Activated naive CD4-positive, alpha-beta T cell treated with anti-CD3 and anti-CD28 coated beads for 36 hours (primary cell): ENCODE data around the gene MYO3A. TPM values are rescaled to one million over a fixed set of nuclear protein-coding genes. Genes with fewer than 3 reads are reported as not detected.
"Not testable (repeated sequence)": the region's sequence is repeated elsewhere in the genome, so short reads cannot be mapped to it uniquely, and the experiment has no call there.

ENCODE experiments used
- CTCF ChIA-PET: fragments of 350-600 bp; sonication (Branson Sonifier 250); formaldehyde crosslinking; loops from one replicate; lab custom pipeline; 2021; ENCODE audit warnings: antibody characterized with exemption; lab: Charles Lee
- DNase-seq: peaks from one replicate; pipeline ENCODE4 v3.0.0-alpha.2; 2020
- H3K27ac Mint-ChIP-seq: one replicate; pipeline ENCODE4 v1.8.0; 2021; ENCODE audit warnings: mild to moderate bottlenecking, mixed read lengths
- H3K27me3 Mint-ChIP-seq: one replicate; pipeline ENCODE4 v1.8.0; 2021; ENCODE audit warnings: low read depth, mixed read lengths
- H3K36me3 Mint-ChIP-seq: one replicate; pipeline ENCODE4 v1.8.0; 2021; ENCODE audit warnings: low read depth, mixed read lengths
- H3K4me1 Mint-ChIP-seq: one replicate; pipeline ENCODE4 v1.8.0; 2021; ENCODE audit warnings: low read depth, mixed read lengths
- H3K4me3 Mint-ChIP-seq: one replicate; pipeline ENCODE4 v1.8.0; 2021; ENCODE audit warnings: mild to moderate bottlenecking, moderate library complexity, mixed read lengths
- H3K9me3 Mint-ChIP-seq: one replicate; pipeline ENCODE4 v1.8.0; 2021; ENCODE audit warnings: mixed read lengths
- intact Hi-C: fragments of 100-400 bp; cut with micrococcal nuclease; formaldehyde crosslinking; loops from one replicate; pipeline ENCODE4 v1.15.1; 2023
- total RNA-seq, 2 experiments: library from RNA; stranded (reverse); gene quantifications; one replicate each; pipeline ENCODE4 v1.2.3, GENCODE V29; 2021

The MYO3A gene
- total RNA-seq, 2 experiments from 2014 or later, result not detected

GRCh38 chr10:26046073-26046700 lies 112.2 kb downstream of the MYO3A start:
- CTCF ChIA-PET, result interaction anchor here (0.7 kb wide), 1 partner anchor 288 kb away, joined by 8 read pairs; no protein-coding TSS in a partner anchor
- no peak for DNase-seq
- H3K36me3 Mint-ChIP-seq, result no peaks in the 10 kb centered on the region
- no peaks in the 10 kb centered on the region for H3K4me1 Mint-ChIP-seq
- peaks cover 2% of the 10 kb centered on the region for H3K9me3 Mint-ChIP-seq
- H3K27me3 Mint-ChIP-seq, result peaks cover 5% of the 10 kb centered on the region
- H3K4me3 Mint-ChIP-seq, result no peak overlapping the region
- no peak overlapping the region for H3K27ac Mint-ChIP-seq
- intact Hi-C loops, result no loop called here

GRCh38 chr10:26048756-26049155 lies 114.7 kb downstream of the MYO3A start:
- intact Hi-C loops, result no loop called here
- no peaks in the 10 kb centered on the region for H3K4me1 Mint-ChIP-seq
- H3K9me3 Mint-ChIP-seq, result no peaks in the 10 kb centered on the region
- H3K27me3 Mint-ChIP-seq, result peaks cover 7% of the 10 kb centered on the region
- no peak for DNase-seq
- CTCF ChIA-PET, result no interaction called here
- no peaks in the 10 kb centered on the region for H3K36me3 Mint-ChIP-seq
- H3K4me3 Mint-ChIP-seq, result no peak overlapping the region
- H3K27ac Mint-ChIP-seq, result no peak overlapping the region

GRCh38 chr10:26052326-26052725 lies 118.3 kb downstream of the MYO3A start:
- H3K36me3 Mint-ChIP-seq, result no peaks in the 10 kb centered on the region
- peaks cover 7% of the 10 kb centered on the region for H3K27me3 Mint-ChIP-seq
- no peak for DNase-seq
- H3K9me3 Mint-ChIP-seq, result no peaks in the 10 kb centered on the region
- intact Hi-C loops, result no loop called here
- H3K4me1 Mint-ChIP-seq, result no peaks in the 10 kb centered on the region
- no peak overlapping the region for H3K4me3 Mint-ChIP-seq
- CTCF ChIA-PET, result no interaction called here
- no peak overlapping the region for H3K27ac Mint-ChIP-seq

- H3K4me3 Mint-ChIP-seq, result no peak overlapping the region
- DNase-seq, result no peak
- H3K9me3 Mint-ChIP-seq, result no peaks in the 10 kb centered on the region
- CTCF ChIA-PET, result no interaction called here
- H3K27ac Mint-ChIP-seq, result no peak overlapping the region
- intact Hi-C loops, result no loop called here
- H3K27me3 Mint-ChIP-seq, result peaks cover 5% of the 10 kb centered on the region
- no peaks in the 10 kb centered on the region for H3K4me1 Mint-ChIP-seq
- H3K36me3 Mint-ChIP-seq, result no peaks in the 10 kb centered on the region
Measured at GRCh38 chr10:26057466-26057865, 123.4 kb downstream of the MYO3A start.

- Mint-ChIP-seq H3K27me3 (peaks cover 5% of the 10 kb centered on the region), H3K9me3 (no peaks in the 10 kb centered on the region), H3K27ac (no peak overlapping the region), H3K36me3 (no peaks in the 10 kb centered on the region), H3K4me3 (no peak overlapping the region), H3K4me1 (no peaks in the 10 kb centered on the region)
- CTCF ChIA-PET, result no interaction called here
- intact Hi-C loops, result no loop called here
- no peak for DNase-seq
Measured at GRCh38 chr10:26064106-26064505, 130.1 kb downstream of the MYO3A start.

- Mint-ChIP-seq H3K27me3 (no peaks in the 10 kb centered on the region), H3K4me3 (no peak overlapping the region), H3K4me1 (no peaks in the 10 kb centered on the region), H3K9me3 (no peaks in the 10 kb centered on the region), H3K27ac (no peak overlapping the region), H3K36me3 (no peaks in the 10 kb centered on the region)
- intact Hi-C loops, result no loop called here
- CTCF ChIA-PET, result no interaction called here
- DNase-seq, result no peak
Measured at GRCh38 chr10:26067680-26068079, 133.7 kb downstream of the MYO3A start.

- H3K36me3 Mint-ChIP-seq, H3K27ac Mint-ChIP-seq, H3K4me1 Mint-ChIP-seq, H3K9me3 Mint-ChIP-seq, CTCF ChIA-PET, H3K4me3 Mint-ChIP-seq, intact Hi-C loops, DNase-seq: not testable (repeated sequence)
- H3K27me3 Mint-ChIP-seq, result peaks cover 19% of the 10 kb centered on the region
Measured at GRCh38 chr10:26080971-26081370, 146.9 kb downstream of the MYO3A start.

- Mint-ChIP-seq H3K27ac (no peak overlapping the region), H3K4me1 (no peaks in the 10 kb centered on the region), H3K4me3 (no peak overlapping the region), H3K9me3 (no peaks in the 10 kb centered on the region), H3K36me3 (no peaks in the 10 kb centered on the region), H3K27me3 (peaks cover 24% of the 10 kb centered on the region)
- CTCF ChIA-PET, result no interaction called here
- DNase-seq, result no peak
- intact Hi-C loops, result no loop called here
Measured at GRCh38 chr10:26081459-26081858, 147.4 kb downstream of the MYO3A start.

GRCh38 chr10:26085549-26085948 lies 151.5 kb downstream of the MYO3A start:
- no peak overlapping the region for H3K4me3 Mint-ChIP-seq
- no peak overlapping the region for H3K27ac Mint-ChIP-seq
- no peaks in the 10 kb centered on the region for H3K4me1 Mint-ChIP-seq
- no peak for DNase-seq
- H3K36me3 Mint-ChIP-seq, result no peaks in the 10 kb centered on the region
- no peaks in the 10 kb centered on the region for H3K9me3 Mint-ChIP-seq
- peaks cover 22% of the 10 kb centered on the region for H3K27me3 Mint-ChIP-seq
- intact Hi-C loops, result no loop called here
- CTCF ChIA-PET, result no interaction called here

GRCh38 chr10:26087666-26088065 lies 153.6 kb downstream of the MYO3A start:
- H3K9me3 Mint-ChIP-seq, result no peaks in the 10 kb centered on the region
- CTCF ChIA-PET, result no interaction called here
- no peaks in the 10 kb centered on the region for H3K4me1 Mint-ChIP-seq
- intact Hi-C loops, result no loop called here
- no peak for DNase-seq
- peaks cover 14% of the 10 kb centered on the region for H3K27me3 Mint-ChIP-seq
- H3K4me3 Mint-ChIP-seq, result no peak overlapping the region
- H3K27ac Mint-ChIP-seq, result no peak overlapping the region
- no peaks in the 10 kb centered on the region for H3K36me3 Mint-ChIP-seq

GRCh38 chr10:26090026-26090425 lies 156.0 kb downstream of the MYO3A start:
- H3K27ac Mint-ChIP-seq, result no peak overlapping the region
- peaks cover 11% of the 10 kb centered on the region for H3K27me3 Mint-ChIP-seq
- no peaks in the 10 kb centered on the region for H3K9me3 Mint-ChIP-seq
- no peaks in the 10 kb centered on the region for H3K4me1 Mint-ChIP-seq
- H3K36me3 Mint-ChIP-seq, result no peaks in the 10 kb centered on the region
- CTCF ChIA-PET, result no interaction called here
- intact Hi-C loops, result no loop called here
- no peak overlapping the region for H3K4me3 Mint-ChIP-seq
- DNase-seq, result no peak

GRCh38 chr10:26090762-26091161 lies 156.7 kb downstream of the MYO3A start:
- Mint-ChIP-seq H3K27me3 (peaks cover 10% of the 10 kb centered on the region), H3K9me3 (no peaks in the 10 kb centered on the region), H3K4me1 (no peaks in the 10 kb centered on the region), H3K4me3 (no peak overlapping the region), H3K27ac (no peak overlapping the region), H3K36me3 (no peaks in the 10 kb centered on the region)
- no peak for DNase-seq
- CTCF ChIA-PET, result no interaction called here
- intact Hi-C loops, result no loop called here

GRCh38 chr10:26093229-26093628 lies 159.2 kb downstream of the MYO3A start:
- H3K27me3 Mint-ChIP-seq, result peaks cover 3% of the 10 kb centered on the region
- no peaks in the 10 kb centered on the region for H3K9me3 Mint-ChIP-seq
- no peak overlapping the region for H3K4me3 Mint-ChIP-seq
- no peaks in the 10 kb centered on the region for H3K4me1 Mint-ChIP-seq
- CTCF ChIA-PET, result interaction anchor here (2.2 kb wide), 1 partner anchor 217 kb away, joined by 6 read pairs; no protein-coding TSS in a partner anchor
- no peaks in the 10 kb centered on the region for H3K36me3 Mint-ChIP-seq
- intact Hi-C loops, result no loop called here
- H3K27ac Mint-ChIP-seq, result no peak overlapping the region
- no peak for DNase-seq
